HG03103 (cell line): ENCODE results near the gene MCEMP1.

Experiments
- ATAC-seq: cut with Tn5 transposase; IDR thresholded peaks from one replicate; pipeline ENCODE4 v1.9.1; 2021; ENCODE audit warnings: low read depth; ENCODE audit not compliant: unreplicated experiment

Gene MCEMP1

DNA sequence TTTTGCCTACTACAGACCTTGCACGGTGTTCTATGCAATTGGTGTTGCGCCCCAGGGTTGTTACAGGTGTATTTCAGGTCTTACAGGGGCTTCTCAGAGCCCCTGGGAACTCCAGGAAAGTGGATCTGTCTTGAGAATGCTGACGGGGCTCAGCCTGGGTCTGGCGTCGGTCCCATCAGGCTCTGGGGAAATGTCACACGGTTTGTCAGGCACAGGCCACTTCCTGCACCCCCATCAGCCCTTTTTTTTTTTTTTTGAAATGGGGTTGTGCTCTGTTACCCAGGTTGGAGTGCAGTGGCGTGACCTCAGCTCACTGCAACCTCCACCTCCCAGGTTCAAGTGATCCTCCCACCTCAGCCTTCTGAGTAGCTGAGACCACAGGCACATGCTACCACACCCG lies 41.8 kb downstream of the MCEMP1 start:
- ATAC-seq, result no peak

DNA sequence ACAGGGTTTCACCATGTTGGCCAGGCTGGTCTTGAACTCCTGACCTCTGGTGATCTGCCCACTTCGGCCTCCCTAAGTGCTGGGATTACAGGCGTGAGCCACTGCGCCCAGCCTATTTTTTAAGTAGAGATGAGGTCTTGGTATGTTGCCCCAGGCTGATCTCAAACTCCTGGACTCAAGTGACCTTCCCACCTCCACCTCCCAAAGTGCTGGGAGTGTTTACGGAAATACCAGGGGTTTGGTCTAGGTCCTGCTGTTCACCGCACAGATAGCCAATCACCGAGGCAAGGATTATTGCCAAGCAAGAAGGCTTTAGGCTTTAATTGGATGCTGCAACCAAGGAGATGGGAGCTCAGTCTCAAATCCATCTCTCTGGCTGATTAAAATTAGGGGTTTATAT lies 43.5 kb downstream of the MCEMP1 start:
- no peak for ATAC-seq

- ATAC-seq, result no peak
These were observed 45.4 kb downstream of the MCEMP1 start for GRCh38 chr19:7722231-7722651.

DNA sequence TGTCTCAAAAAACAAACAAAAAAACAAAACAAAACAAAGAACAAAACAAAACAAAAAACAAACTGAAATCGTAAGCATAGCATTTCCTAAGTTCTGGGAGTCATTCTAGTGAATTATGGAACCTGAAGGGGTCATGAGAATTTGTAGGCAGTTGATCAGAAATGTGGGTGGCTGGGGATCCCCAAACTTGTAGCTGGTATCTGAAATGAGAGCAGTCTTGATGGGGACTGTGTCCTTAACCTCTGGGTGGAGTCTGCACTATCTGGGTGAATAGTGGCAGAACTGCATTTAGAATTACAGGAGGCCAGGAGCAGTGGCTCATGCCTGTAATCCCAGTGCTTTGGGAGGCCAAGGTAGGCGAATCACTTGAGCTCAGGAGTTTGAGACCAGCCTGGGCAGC lies 48.9 kb downstream of the MCEMP1 start:
- no peak for ATAC-seq

DNA sequence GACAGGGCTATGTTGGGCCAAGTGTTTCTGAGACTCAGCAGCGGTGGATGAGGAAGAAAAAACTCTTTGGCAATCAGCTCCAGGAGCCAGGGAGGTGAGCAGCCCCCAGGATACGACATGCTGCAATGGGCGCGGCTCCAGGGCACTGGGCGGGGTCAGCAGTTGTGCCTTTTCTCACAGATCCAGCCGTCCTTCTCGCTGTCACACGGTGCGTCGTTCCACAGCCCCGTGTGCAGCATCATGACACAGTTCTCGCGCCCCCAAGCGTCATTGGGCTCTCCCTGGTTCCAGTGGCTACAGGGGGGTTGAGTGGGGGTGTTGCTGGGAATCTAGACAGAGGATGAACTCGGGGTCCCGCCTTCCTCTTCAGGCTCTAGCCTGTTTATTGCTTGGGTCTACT lies 52.3 kb downstream of the MCEMP1 start:
- ATAC-seq, result no peak
